ENCODE results near the gene INSC.

INSC gene

GRCh38 chr11:15280393-15280792, 165.7 kb downstream of the INSC start:
- H3K4me3 ChIP-seq (ENCODE audit: control insufficient read depth, low read depth, low read length), result no peak overlapping the region
- TF ChIP-seq CTCF (conservative IDR thresholded peaks at IDR 0.05; ENCODE audit: control insufficient read depth, insufficient read depth, low read depth, low read length), result no peak
- no peak for DNase-seq (ENCODE audit: low read depth)

- H3K4me3 ChIP-seq (ENCODE audit: control insufficient read depth, low read depth, low read length), result no peak overlapping the region
- DNase-seq (ENCODE audit: low read depth), result no peak
- TF ChIP-seq CTCF (conservative IDR thresholded peaks at IDR 0.05; ENCODE audit: control insufficient read depth, insufficient read depth, low read depth, low read length), result no peak
Observed at GRCh38 chr11:15282754-15283153, 168.0 kb downstream of the INSC start.

- DNase-seq (ENCODE audit: low read depth), result no peak
- TF ChIP-seq CTCF (conservative IDR thresholded peaks at IDR 0.05; ENCODE audit: control insufficient read depth, insufficient read depth, low read depth, low read length), result no peak
- no peak overlapping the region for H3K4me3 ChIP-seq (ENCODE audit: control insufficient read depth, low read depth, low read length)
Observed at GRCh38 chr11:15286465-15286864, 171.7 kb downstream of the INSC start.

- no peak for DNase-seq (ENCODE audit: low read depth)
- TF ChIP-seq CTCF (conservative IDR thresholded peaks at IDR 0.05; ENCODE audit: control insufficient read depth, insufficient read depth, low read depth, low read length), result no peak
- H3K4me3 ChIP-seq (ENCODE audit: control insufficient read depth, low read depth, low read length), result no peak overlapping the region
Observed at GRCh38 chr11:15288863-15289262, 174.1 kb downstream of the INSC start.

- DNase-seq (ENCODE audit: low read depth), result no peak
- H3K4me3 ChIP-seq (ENCODE audit: control insufficient read depth, low read depth, low read length), result no peak overlapping the region
- TF ChIP-seq CTCF (conservative IDR thresholded peaks at IDR 0.05; ENCODE audit: control insufficient read depth, insufficient read depth, low read depth, low read length), result no peak
Observed at GRCh38 chr11:15289723-15290122, 175.0 kb downstream of the INSC start.

GRCh38 chr11:15291885-15292284, 177.2 kb downstream of the INSC start:
- no peak for DNase-seq (ENCODE audit: low read depth)
- TF ChIP-seq CTCF (conservative IDR thresholded peaks at IDR 0.05; ENCODE audit: control insufficient read depth, insufficient read depth, low read depth, low read length), result no peak
- no peak overlapping the region for H3K4me3 ChIP-seq (ENCODE audit: control insufficient read depth, low read depth, low read length)

- no peak overlapping the region for H3K4me3 ChIP-seq (ENCODE audit: control insufficient read depth, low read depth, low read length)
- DNase-seq (ENCODE audit: low read depth), result no peak
- TF ChIP-seq CTCF (conservative IDR thresholded peaks at IDR 0.05; ENCODE audit: control insufficient read depth, insufficient read depth, low read depth, low read length), result no peak
Observed at GRCh38 chr11:15293975-15294620, 179.4 kb downstream of the INSC start.

Measured in fibroblast of mammary gland (primary cell).